ENCODE measurements around the gene IL1RAPL2. TPM values are rescaled to one million over a fixed set of nuclear protein-coding genes. Genes with fewer than 3 reads are reported as not detected.
"Not testable (repeated sequence)": the region's sequence is repeated elsewhere in the genome, so short reads cannot be mapped to it uniquely, and the experiment has no call there.

IL1RAPL2 gene
- total and polyA plus RNA-seq, 2 of the 8 experiments (the other 6 are each of a cell fraction or from before 2014, with no cell fraction given) = 0.20 to 1.3 TPM

DNA sequence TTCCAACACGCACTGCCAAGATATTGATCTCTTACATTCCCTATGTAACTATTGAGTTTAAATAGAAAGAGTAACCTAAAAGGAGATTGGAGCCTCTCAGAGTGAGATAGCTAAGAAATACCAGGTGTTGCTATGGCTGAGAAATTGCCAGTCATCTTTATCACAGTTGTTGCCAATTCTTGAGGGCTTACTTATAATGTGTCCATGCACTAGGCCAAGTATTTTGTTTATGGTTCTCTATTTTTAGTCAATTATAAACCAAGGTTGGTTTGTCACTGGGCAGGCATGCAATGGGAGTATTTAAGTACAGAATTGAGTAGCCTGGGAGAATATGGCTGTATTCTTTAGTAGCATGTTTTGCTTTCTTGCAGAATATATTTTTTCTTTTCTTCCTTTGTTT lies 452.9 kb downstream of the IL1RAPL2 start (continued):
- TF ChIP-seq CBX5 (IDR thresholded peaks at IDR 0.05; ENCODE audit: low read depth, low read length) (no peak), CTCF (IDR thresholded peaks at IDR 0.05; ENCODE audit: control extremely low read depth in 1 of 3, insufficient read depth in 1 of 3, low read depth in 1 of 3, low read length in 3 of 3) (no peak), ATF3 (IDR thresholded peaks at IDR 0.05; ENCODE audit: insufficient read depth, low read depth, low read length) (no peak), BACH1 (IDR thresholded peaks at IDR 0.05; ENCODE audit: low read length) (no peak), YY1 (IDR thresholded peaks at IDR 0.05; ENCODE audit: low read depth, low read length) (no peak), EZH2 (IDR thresholded peaks at IDR 0.05; ENCODE audit: low read depth, low read length, severe bottlenecking) (no peak)

- DNase-seq (ENCODE audit: low read depth in 1 of 2, low spot score in 2 of 2); H3K27ac ChIP-seq (ENCODE audit: low read depth, low read length); H2AK5ac ChIP-seq (ENCODE audit: low read depth, low read length); H2BK5ac ChIP-seq (ENCODE audit: low read depth, low read length); H4K5ac ChIP-seq (ENCODE audit: insufficient read length, low read depth, low read length); H3K56ac ChIP-seq (replicated peaks; ENCODE audit: insufficient read length, low read depth, low read length); H2BK120ac ChIP-seq (replicated peaks; ENCODE audit: low read depth, low read length); H3K9ac ChIP-seq (replicated peaks in 1 of 4; ENCODE audit: extremely low read depth in 1 of 4, low read depth in 3 of 4, low read length in 3 of 4); FAIRE-seq; H4K91ac ChIP-seq (replicated peaks; ENCODE audit: insufficient read length, low read length); H3K23ac ChIP-seq (ENCODE audit: insufficient read length); CTCF ChIA-PET (ENCODE audit: partially characterized antibody); H3K4me1 ChIP-seq (replicated peaks in 1 of 4; ENCODE audit: control insufficient read depth in 3 of 4, insufficient read depth in 4 of 4, low read length in 3 of 4); H3K4me3 ChIP-seq (ENCODE audit: extremely low read depth in 1 of 4, insufficient read depth in 2 of 4, low read depth in 3 of 4, low read length in 4 of 4); H2BK15ac ChIP-seq (ENCODE audit: low read length); H3K36me3 ChIP-seq (ENCODE audit: control insufficient read depth in 2 of 4, insufficient read depth in 4 of 4, low read length in 3 of 4); H3K23me2 ChIP-seq (ENCODE audit: low read depth, low read length); H2BK12ac ChIP-seq (ENCODE audit: low read depth, low read length); H3K27me3 ChIP-seq (replicated peaks in 1 of 4; ENCODE audit: control insufficient read depth in 3 of 4, extremely low read depth in 1 of 4, insufficient read depth in 3 of 4, low read length in 3 of 4); H3K4ac ChIP-seq (replicated peaks; ENCODE audit: insufficient read length, low read depth, low read length); POLR2A ChIA-PET (ENCODE audit: partially characterized antibody); H3K79me2 ChIP-seq (ENCODE audit: control insufficient read depth in 1 of 2, insufficient read depth in 2 of 2, low read length in 2 of 2); H2AFZ ChIP-seq (ENCODE audit: low read length); H3K4me2 ChIP-seq (ENCODE audit: insufficient read depth in 1 of 2, low read depth in 2 of 2, low read length in 2 of 2); H3K14ac ChIP-seq (ENCODE audit: insufficient read length); H4K20me1 ChIP-seq (replicated peaks in 1 of 2; ENCODE audit: control insufficient read depth in 1 of 2, insufficient read depth in 2 of 2, low read length in 2 of 2); H3K18ac ChIP-seq (ENCODE audit: extremely low read depth, low read length); H3K79me1 ChIP-seq (ENCODE audit: low read depth, low read length); H2BK20ac ChIP-seq (ENCODE audit: low read length); H3K9me3 ChIP-seq (ENCODE audit: insufficient read depth in 2 of 2, low read depth in 1 of 2, low read length in 1 of 2); H4K8ac ChIP-seq (ENCODE audit: extremely low read depth, insufficient read depth, low read length): not testable (repeated sequence)
- 87% methylated on average over 2 of the region's 3 CpGs; no CpG with 5 or more reads in 1 of the 2 experiments for WGBS, 2 experiments (ENCODE audit: extremely low coverage in 1 of 2, insufficient coverage in 1 of 2, insufficient read length in 1 of 2, insufficient replicate concordance in 2 of 2, low coverage in 1 of 2, low lambda C conversion rate in 2 of 2, missing lambda C conversion rate in 1 of 2)
These were observed 463.0 kb downstream of the IL1RAPL2 start for GRCh38 chrX:105028962-105029361.

Data from H1 (cell line).